Small intestine (tissue), 7 donors: ENCODE measurements around the gene ITPR2. TPM values are rescaled to one million over a fixed set of nuclear protein-coding genes. Genes with fewer than 3 reads are reported as not detected.
A peak's percentile ranks its signal among the peaks of the same experiment; 100 is the strongest.

Experiments used
- DNase-seq, 2 donors: peaks; one replicate each; pipeline versions ENCODE4 v3.0.0 to v3.0.0-alpha.2; 2013
- FAIRE-seq: peaks from 2 replicates; lab custom pipeline; 2012; peaks lifted over from hg19 to GRCh38; lab: Jason Lieb, UNC
- H3K27ac ChIP-seq, 3 donors: one replicate each; pipeline ENCODE4 v1.5.1; 2013; ENCODE audit warnings: low read length in 2 of 3, mild to moderate bottlenecking in 2 of 3, control low read depth in 1 of 3, inconsistent platforms in 1 of 3, low read depth in 1 of 3, moderate library complexity in 1 of 3
- H3K27me3 ChIP-seq, 3 donors: one replicate each; pipeline ENCODE4 v1.6.1; 2013; ENCODE audit warnings: low read length in 3 of 3, inconsistent platforms in 1 of 3; ENCODE audit not compliant: control insufficient read depth in 3 of 3, insufficient read depth in 3 of 3
- H3K36me3 ChIP-seq, 3 donors: one replicate each; pipeline ENCODE4 v1.6.1; 2013; ENCODE audit warnings: low read length in 3 of 3, inconsistent platforms in 1 of 3, low read depth in 1 of 3, mild to moderate bottlenecking in 1 of 3, moderate library complexity in 1 of 3; ENCODE audit not compliant: control insufficient read depth in 3 of 3, insufficient read depth in 2 of 3
- H3K4me1 ChIP-seq, 3 donors: one replicate each; pipeline ENCODE4 v1.6.1; 2013; ENCODE audit warnings: low read length in 2 of 3, inconsistent platforms in 1 of 3, low read depth in 1 of 3, mild to moderate bottlenecking in 1 of 3, moderate library complexity in 1 of 3; ENCODE audit not compliant: control insufficient read depth in 3 of 3, insufficient read depth in 2 of 3
- H3K4me3 ChIP-seq, 3 donors: one replicate each; pipeline ENCODE4 v1.5.1; 2013; ENCODE audit warnings: low read length in 3 of 3, control low read depth in 1 of 3, inconsistent platforms in 1 of 3, low read depth in 1 of 3, mild to moderate bottlenecking in 1 of 3, moderate library complexity in 1 of 3
- H3K9me3 ChIP-seq, 2 donors: one replicate each; pipeline ENCODE4 v1.6.1; 2013; ENCODE audit warnings: low read depth in 1 of 2, low read length in 1 of 2; ENCODE audit not compliant: control insufficient read depth in 2 of 2, insufficient read depth in 1 of 2
- WGBS, 3 donors: extraction: QIAGEN DNeasy Blood & Tissue Kit; methylation state at CpG; one replicate each; pipeline ENCODE4 v1.1.7; 2013; 5-methylcytosine and 5-hydroxymethylcytosine counted together
- polyA plus RNA-seq, 4 donors: library from polyadenylated mRNA; stranded (reverse) in 3 of 4; unstranded in 1 of 4; fragments of 200-250 nt in 3 of 4; fragments of 120-200 nt in 1 of 4; gene quantifications; one replicate each; pipeline versions ENCODE4 v1.2.1 to v1.2.3, GENCODE V29; 2013
- donor health status: healthy with polysubstance abuse.
- donor health status: control.
- donor health status: control.
- donor health status: Bipolar disorder and iron deficiency.
- donor health status: healthy.

ITPR2 gene
- polyA plus RNA-seq, 4 donors: 2.2 to 9.2 (median 4.4) TPM

DNA sequence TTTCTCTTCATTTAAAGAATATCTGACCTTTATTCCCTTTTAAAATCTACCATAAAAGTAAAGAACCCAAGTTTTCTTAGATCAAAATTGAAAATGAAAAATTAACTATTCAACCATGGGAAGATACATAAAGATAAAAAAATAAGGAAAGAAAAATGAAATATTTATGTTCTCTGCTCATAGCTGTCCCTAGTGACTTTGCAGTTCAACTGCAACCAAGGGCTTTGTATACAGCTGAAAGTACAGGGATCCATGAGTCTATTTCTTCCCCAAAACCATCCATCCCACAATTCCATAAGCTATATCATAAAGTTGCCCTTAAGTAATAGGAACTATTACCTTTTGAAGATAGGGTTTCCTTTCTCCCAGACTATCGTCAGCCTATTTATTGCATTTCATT is 113.1 kb downstream of the ITPR2 start:
- 96% methylated on average over 1 of the region's 1 CpG for WGBS, 3 donors
- Histone ChIP-seq H3K36me3 (peaks cover 0 to 2% (median 2%) of the 10 kb centered on the region in 3 donors), H3K4me3 (no peak overlapping the region), H3K4me1 (no peaks in the 10 kb centered on the region), H3K27me3 (no peaks in the 10 kb centered on the region), H3K27ac (no peak overlapping the region), H3K9me3 (no peaks in the 10 kb centered on the region)
- DNase-seq (no peak), FAIRE-seq (peak; percentile 55)

DNA sequence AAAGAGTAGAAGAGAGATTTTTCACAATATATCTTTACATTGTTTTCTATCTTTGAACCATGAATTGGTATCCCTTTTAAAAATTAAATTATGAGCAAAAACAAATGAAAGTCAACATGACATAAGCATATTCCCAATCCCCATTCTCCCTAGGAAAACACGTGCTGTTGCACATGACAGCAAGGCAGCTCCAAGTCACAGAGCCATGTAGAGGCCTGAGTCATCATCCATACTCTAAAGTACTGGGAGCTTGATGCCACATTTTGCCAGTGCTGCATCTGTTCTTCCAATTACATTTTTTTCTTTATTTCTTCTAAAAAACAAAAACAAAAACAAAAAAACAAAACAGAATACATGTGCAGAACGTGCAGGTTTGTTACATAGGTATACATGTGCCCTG is 115.2 kb downstream of the ITPR2 start:
- DNase-seq (no peak), FAIRE-seq (no peak)
- H3K27ac ChIP-seq: no peak overlapping the region
- no peaks in the 10 kb centered on the region for H3K4me1 ChIP-seq
- 91 to 95% (median 94%) methylated on average over 2 of the region's 2 CpGs for WGBS, 3 donors
- H3K27me3 ChIP-seq: no peaks in the 10 kb centered on the region
- H3K36me3 ChIP-seq: peaks cover 2 to 4% (median 2%) of the 10 kb centered on the region in 3 donors
- no peak overlapping the region for H3K4me3 ChIP-seq
- H3K9me3 ChIP-seq: no peaks in the 10 kb centered on the region

DNA sequence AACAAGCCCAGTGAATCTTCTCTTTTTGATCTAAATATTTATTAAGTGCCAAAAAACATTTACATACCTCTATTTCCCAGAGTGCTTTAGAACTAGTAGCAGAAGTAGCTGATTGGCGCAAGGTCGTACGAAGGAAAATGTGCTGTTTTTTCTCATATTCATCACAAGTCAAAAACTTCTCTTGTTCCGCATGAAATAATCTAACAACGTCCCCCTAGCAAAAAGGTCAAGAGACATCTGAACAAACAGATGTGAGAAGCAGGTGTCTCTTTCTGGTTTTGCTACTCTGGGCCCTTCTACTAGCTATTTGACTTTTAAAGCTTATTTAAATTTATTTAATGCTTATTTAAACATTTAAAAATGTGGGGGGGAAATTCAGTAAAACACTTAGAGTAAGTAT is 117.8 kb downstream of the ITPR2 start:
- WGBS, 3 donors: 80 to 95% (median 91%) methylated on average over 5 of the region's 5 CpGs
- no peak for DNase-seq
- FAIRE-seq: no peak

DNA sequence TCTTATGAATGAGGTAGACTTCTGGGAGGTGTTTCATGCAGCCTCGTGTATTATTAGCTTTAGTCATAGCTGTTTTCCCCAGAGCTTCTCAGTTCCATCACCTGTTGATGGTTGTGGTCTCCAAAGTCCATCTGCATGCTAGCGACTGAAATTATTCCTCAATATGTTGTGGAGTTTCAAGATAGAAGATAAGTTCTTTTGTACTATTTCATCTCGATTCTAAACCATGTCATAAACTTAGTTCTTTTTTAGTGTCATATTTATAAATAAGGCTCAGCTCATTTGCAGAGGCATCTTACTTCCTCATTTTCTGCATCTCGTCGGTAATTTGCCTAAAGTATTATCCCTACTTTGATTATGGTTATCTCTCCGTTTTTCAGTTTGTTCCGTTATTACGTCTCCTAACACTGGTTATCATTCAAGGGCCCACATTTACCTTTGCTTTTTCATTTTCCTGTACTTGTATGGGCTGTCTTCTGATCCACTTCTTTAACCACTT is 119.1 kb downstream of the ITPR2 start:
- no peak for DNase-seq
- 78 to 90% (median 87%) methylated on average over 8 of the region's 8 CpGs for WGBS, 3 donors
- no peak for FAIRE-seq
- Histone ChIP-seq H3K27me3 (no peaks in the 10 kb centered on the region), H3K4me1 (no peaks in the 10 kb centered on the region), H3K36me3 (peaks cover 0 to 9% (median 9%) of the 10 kb centered on the region in 3 donors), H3K9me3 (no peaks in the 10 kb centered on the region), H3K4me3 (no peak overlapping the region), H3K27ac (no peak overlapping the region)

More for the DNA sequence above, 117.8 kb downstream of the ITPR2 start:
- peaks cover 0 to 9% (median 5%) of the 10 kb centered on the region in 3 donors for H3K36me3 ChIP-seq
- H3K4me1 ChIP-seq: no peaks in the 10 kb centered on the region
- no peak overlapping the region for H3K27ac ChIP-seq
- H3K4me3 ChIP-seq: no peak overlapping the region
- H3K9me3 ChIP-seq: no peaks in the 10 kb centered on the region
- no peaks in the 10 kb centered on the region for H3K27me3 ChIP-seq

DNA sequence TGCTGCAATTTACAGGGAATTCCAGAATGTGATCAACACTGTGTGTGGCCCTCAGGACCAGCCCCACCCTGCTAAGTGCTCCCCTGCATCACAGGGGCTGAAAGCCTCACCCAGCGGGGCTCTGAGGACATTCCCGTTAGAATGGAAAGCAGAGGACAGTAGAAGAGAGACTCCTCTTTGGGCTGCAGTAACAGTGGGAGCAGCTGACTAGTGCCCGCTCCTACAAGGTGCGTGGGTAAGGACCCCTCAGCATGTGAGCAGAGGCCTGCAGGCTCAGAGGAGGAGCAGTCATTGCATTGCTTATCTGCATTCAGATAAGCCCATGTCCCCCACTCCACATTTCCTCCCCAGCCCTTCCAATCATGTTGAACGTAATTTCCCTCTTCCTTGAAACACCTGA is 120.1 kb downstream of the ITPR2 start:
- Histone ChIP-seq H3K9me3 (no peaks in the 10 kb centered on the region), H3K4me1 (no peaks in the 10 kb centered on the region), H3K27ac (no peak overlapping the region), H3K36me3 (peaks cover 0 to 9% (median 9%) of the 10 kb centered on the region in 3 donors), H3K27me3 (no peaks in the 10 kb centered on the region), H3K4me3 (no peak overlapping the region)
- FAIRE-seq (no peak), DNase-seq (no peak)
- WGBS, 3 donors: 63 to 82% (median 72%) methylated on average over 5 of the region's 5 CpGs

DNA sequence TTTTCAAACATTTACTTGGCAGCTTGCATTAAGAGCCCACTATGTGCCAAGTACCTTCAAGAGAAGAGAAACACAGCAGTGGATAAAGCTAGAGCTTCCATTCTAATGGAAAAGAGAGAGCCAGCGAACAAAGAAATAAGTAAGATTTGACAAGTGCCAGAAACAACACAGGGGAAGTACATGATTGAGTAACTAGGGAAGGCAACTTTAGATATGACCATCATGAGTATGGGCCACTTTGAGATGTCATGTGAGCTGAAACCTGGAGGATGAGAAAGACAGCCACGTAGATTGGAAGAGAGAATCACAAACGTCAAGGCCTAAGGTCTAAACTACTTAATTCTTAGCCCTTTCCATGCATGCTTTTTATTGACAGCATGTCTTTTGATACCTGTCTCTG is 121.4 kb downstream of the ITPR2 start:
- 77 to 80% (median 79%) methylated on average over 3 of the region's 3 CpGs for WGBS, 3 donors
- H3K9me3 ChIP-seq: no peaks in the 10 kb centered on the region
- peaks cover 0 to 9% (median 7%) of the 10 kb centered on the region in 3 donors for H3K36me3 ChIP-seq
- no peak for FAIRE-seq
- DNase-seq: no peak
- H3K4me3 ChIP-seq: no peak overlapping the region
- H3K27me3 ChIP-seq: no peaks in the 10 kb centered on the region
- no peak overlapping the region for H3K27ac ChIP-seq
- no peaks in the 10 kb centered on the region for H3K4me1 ChIP-seq

DNA sequence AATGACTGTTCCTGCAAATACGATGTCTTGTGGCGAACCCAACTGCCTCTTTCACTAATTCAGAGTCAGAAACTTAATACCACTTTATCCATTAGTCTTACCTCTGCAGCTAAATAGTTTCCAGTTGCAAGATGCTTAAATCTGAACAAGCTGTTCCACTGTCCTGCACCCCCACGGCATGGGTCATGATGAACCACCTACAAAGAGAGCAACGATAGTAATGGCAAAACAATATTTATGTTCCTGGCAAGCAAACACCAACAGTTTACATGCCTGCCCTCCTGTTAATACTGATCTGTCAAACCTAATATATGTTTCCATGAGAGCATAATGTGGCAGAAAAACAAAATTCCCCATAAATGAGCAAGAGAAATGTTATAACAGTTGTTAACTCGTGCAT is 121.9 kb downstream of the ITPR2 start:
- H3K36me3 ChIP-seq: peaks cover 0 to 9% (median 7%) of the 10 kb centered on the region in 3 donors
- WGBS, 3 donors: 83 to 94% (median 88%) methylated on average over 5 of the region's 5 CpGs
- no peaks in the 10 kb centered on the region for H3K27me3 ChIP-seq
- DNase-seq (no peak), FAIRE-seq (no peak)
- no peaks in the 10 kb centered on the region for H3K9me3 ChIP-seq
- no peak overlapping the region for H3K27ac ChIP-seq
- no peak overlapping the region for H3K4me3 ChIP-seq
- H3K4me1 ChIP-seq: no peaks in the 10 kb centered on the region

DNA sequence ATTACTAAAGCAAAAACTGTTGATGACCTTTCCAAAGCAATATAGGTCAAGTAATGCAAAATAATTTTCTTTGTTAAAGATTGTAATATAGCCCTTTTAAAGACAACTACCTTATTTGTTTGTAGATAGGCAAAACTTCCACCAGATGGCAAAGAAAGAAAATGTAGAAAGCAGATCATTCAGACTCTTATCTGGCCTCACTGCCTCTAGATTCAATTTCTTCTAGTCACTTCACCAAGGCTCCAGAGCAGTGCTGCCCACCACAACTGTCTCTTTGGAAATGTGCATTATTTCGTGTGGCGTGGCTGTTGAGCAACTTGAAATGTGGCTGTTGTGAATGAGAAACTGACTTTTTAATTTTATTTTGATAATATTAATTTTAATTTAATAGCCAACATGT is 127.1 kb downstream of the ITPR2 start:
- no peak overlapping the region for H3K27ac ChIP-seq
- FAIRE-seq: no peak

More for the DNA sequence above, 127.1 kb downstream of the ITPR2 start:
- Histone ChIP-seq H3K9me3 (no peaks in the 10 kb centered on the region), H3K4me1 (peaks cover 2 to 15% (median 8%) of the 10 kb centered on the region in 3 donors), H3K36me3 (peaks cover 0 to 4% (median under 1%) of the 10 kb centered on the region in 3 donors), H3K4me3 (no peak overlapping the region), H3K27me3 (no peaks in the 10 kb centered on the region)
- 93 to 96% (median 95%) methylated on average over 2 of the region's 2 CpGs for WGBS, 3 donors
- no peak for DNase-seq
